K562 (cell line): ENCODE measurements around the gene WDFY2. TPM values are rescaled to one million over a fixed set of nuclear protein-coding genes. Genes with fewer than 3 reads are reported as not detected.

Source experiments
- CAMTA2 ChIP-seq: fragments of 250-450 bp; sonication (Bioruptor Pico); conservative IDR thresholded peaks from 2 replicates; pipeline ENCODE4 v1.5.1; 2022
- E2F4 ChIP-seq: sonication (generic); formaldehyde crosslinking; IDR thresholded peaks from 2 replicates; pipeline ENCODE4 v1.8.0; 2022; ENCODE audit warnings: mild to moderate bottlenecking, low read depth, missing genetic modification reagents
- EP300 ChIP-seq: IDR thresholded peaks from 2 replicates; pipeline ENCODE4 v1.6.1; 2012; ENCODE audit warnings: low read length, improper control_type of control experiment
- GATA2 ChIP-seq: sonication (generic); formaldehyde crosslinking; IDR thresholded peaks from 2 replicates; pipeline ENCODE4 v1.4.0; 2020; ENCODE audit warnings: mild to moderate bottlenecking, missing genetic modification reagents
- HES1 ChIP-seq: fragments of 450-650 bp; IDR thresholded peaks from 2 replicates; pipeline ENCODE4 v1.6.1; 2016; ENCODE audit warnings: low read depth, mild to moderate bottlenecking, moderate library complexity
- HLTF ChIP-seq: fragments of 450-650 bp; IDR thresholded peaks from 2 replicates; pipeline ENCODE4 v1.6.1; 2016
- MEF2D ChIP-seq: conservative IDR thresholded peaks from 2 replicates; pipeline ENCODE4 v1.6.1; 2016; ENCODE audit warnings: low read depth, missing genetic modification characterization, missing compliant biosample characterization
- MXD1 ChIP-seq: fragments of 250-450 bp; sonication (Bioruptor Pico); IDR thresholded peaks from 2 replicates; pipeline ENCODE4 v1.8.0; 2021; ENCODE audit warnings: borderline replicate concordance, mild to moderate bottlenecking, moderate library complexity; ENCODE audit not compliant: poor library complexity, severe bottlenecking
- POLR2AphosphoS5 ChIP-seq: IDR thresholded peaks from 2 replicates; pipeline ENCODE4 v1.6.1; 2011; ENCODE audit warnings: mild to moderate bottlenecking, low read depth, low read length, moderate library complexity; ENCODE audit not compliant: control insufficient read depth, insufficient read depth
- POU5F1 ChIP-seq: fragments of 150-350 bp; IDR thresholded peaks from 2 replicates; pipeline ENCODE4 v1.6.1; 2014; ENCODE audit warnings: borderline replicate concordance, low read length, low read depth, mild to moderate bottlenecking; ENCODE audit not compliant: partially characterized antibody
- SAFB2 ChIP-seq: fragments of 200-400 bp; formaldehyde crosslinking; IDR thresholded peaks from 2 replicates; pipeline ENCODE4 v1.6.1; 2018; ENCODE audit warnings: borderline replicate concordance, low read length, low read depth, moderate library complexity; ENCODE audit not compliant: severe bottlenecking
- SUPT5H ChIP-seq: fragments of 450-650 bp; IDR thresholded peaks from 2 replicates; pipeline ENCODE4 v1.6.1; 2016
- USF1 ChIP-seq: sonication (generic); formaldehyde crosslinking; IDR thresholded peaks from 2 replicates; pipeline ENCODE4 v1.9.0; 2022; ENCODE audit warnings: mild to moderate bottlenecking, missing genetic modification reagents
- XRCC4 ChIP-seq: IDR thresholded peaks from one replicate; pipeline ENCODE4 v1.6.1; 2011; ENCODE audit not compliant: insufficient read depth, insufficient read length; ENCODE audit errors: extremely low read depth
- ZNF318 ChIP-seq, 2 experiments: fragments of 450-650 bp; IDR thresholded peaks; 2 replicates each; pipeline ENCODE4 v1.6.1; 2016; ENCODE audit warnings: mild to moderate bottlenecking in 2 of 2, borderline replicate concordance in 1 of 2, low read depth in 1 of 2, moderate library complexity in 1 of 2
- ZNF699 ChIP-seq: fragments of 250-450 bp; sonication (Bioruptor Pico); IDR thresholded peaks from 2 replicates; pipeline ENCODE4 v1.8.0; 2021; ENCODE audit warnings: mild to moderate bottlenecking, moderate library complexity; ENCODE audit not compliant: insufficient replicate concordance
- polyA plus RNA-seq, 8 experiments: library from polyadenylated mRNA; depleted of rRNA in 4 of 8; stranded (reverse) in 5 of 8; unstranded in 3 of 8; fragments of >200 nt; fragmentation: Nextera tagmentation in 2 of 8; fragmentation: Illumina TruSeq in 1 of 8; extraction: Ambion mirVana in 2 of 8; extraction: Trizol in 1 of 8; gene quantifications; 2 replicates each; pipeline versions ENCODE4 v1.2.1 to v1.2.3, GENCODE V29; 2011 to 2014; ENCODE audit warnings: inconsistent platforms in 1 of 8, missing spikeins in 1 of 8
- total RNA-seq, 7 experiments: library from RNA; depleted of rRNA in 6 of 7; stranded (reverse); fragments of >200 nt in 6 of 7; fragmentation: Illumina TruSeq in 2 of 7; extraction: Trizol in 2 of 7; gene quantifications; 2 replicates each; pipeline versions ENCODE4 v1.2.1 to v1.2.3, GENCODE V29; 2011 to 2021; ENCODE audit warnings: low replicate concordance in 1 of 7

Gene WDFY2
- total and polyA plus RNA-seq, 9 of the 15 experiments (the other 6 are each of a cell fraction or from before 2014, with no cell fraction given), result 0.66 to 6.4 (median 4.4) TPM

GRCh38 chr13:51590971-51591627 is 6.8 kb downstream of the WDFY2 start (continued):
- TF ChIP-seq SAFB2, result no peak
- TF ChIP-seq POLR2AphosphoS5, result peak; percentile 72
- no peak for TF ChIP-seq E2F4 (CRISPR knock-in tag)
- TF ChIP-seq EP300, result peak; percentile 96
- peak; percentile 79 for TF ChIP-seq HES1
- peak; percentile 68; the same call in 1 of the 2 replicates for TF ChIP-seq MEF2D
- no peak for TF ChIP-seq CAMTA2 (CRISPR knock-in tag)
- TF ChIP-seq SUPT5H, result no peak
- TF ChIP-seq ZNF699 (CRISPR knock-in tag), result no peak
- no peak for TF ChIP-seq XRCC4
- TF ChIP-seq USF1, result no peak
- TF ChIP-seq GATA2 (CRISPR knock-in tag), result peak; percentile 94
- TF ChIP-seq HLTF, result no peak
- TF ChIP-seq POU5F1, result no peak
- TF ChIP-seq MXD1 (CRISPR knock-in tag), result no peak
- TF ChIP-seq ZNF318 (IDR thresholded peaks at IDR 0.05; ENCODE audit: borderline replicate concordance in 1 of 2, low read depth in 1 of 2), result peak in 1 of 2 experiments; percentile 69; a peak in 2 of 4 replicates
